Measurements from ENCODE around the gene PLAC8. TPM values are rescaled to one million over a fixed set of nuclear protein-coding genes. Genes with fewer than 3 reads are reported as not detected.

The PLAC8 gene
- total RNA-seq (2022; extraction: Qiagen RNA extraction) = 0.46 to 1.2 TPM (median 1.1 TPM) in 5 replicates

DNA sequence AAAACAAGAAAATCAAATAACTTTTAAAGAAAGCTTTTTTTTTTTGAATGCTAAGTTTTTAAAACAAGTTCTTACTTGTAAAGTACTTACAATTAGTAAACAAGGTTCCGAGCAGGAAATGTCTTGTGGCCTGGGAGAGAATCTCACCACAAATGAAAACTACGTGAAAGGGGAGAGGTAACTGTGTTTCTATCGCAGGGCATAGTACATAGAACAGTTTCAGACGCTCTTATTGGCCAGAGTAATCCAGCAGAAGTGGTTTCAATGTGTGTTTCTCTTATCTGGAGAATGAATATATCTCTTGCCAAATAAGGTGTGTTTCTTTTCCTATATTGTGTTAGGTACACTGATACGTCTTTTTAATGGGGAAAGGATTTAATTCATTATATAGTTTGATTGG lies at the start of gene PLAC8:
TSS of gene PLAC8 (minus strand) at position 154 of the 400 bp plus-strand sequence. CDS start 6,808 bp downstream, outside the sequence.

Other genes starting within 250 kb of the PLAC8 start
- gene SEC31A, start 223.6 kb downstream of the PLAC8 start, total RNA-seq (2022; extraction: Qiagen RNA extraction) = 77.9 to 98.5 TPM (median 85.5 TPM) in 5 replicates
- gene THAP9, start 214.0 kb downstream of the PLAC8 start, total RNA-seq (2022; extraction: Qiagen RNA extraction) = 1.5 to 2.5 TPM (median 1.9 TPM) in 5 replicates
- gene LIN54, start 103.9 kb downstream of the PLAC8 start, total RNA-seq (2022; extraction: Qiagen RNA extraction) = 5.2 to 8.7 TPM (median 6.4 TPM) in 5 replicates
- 23.3 to 35.0 TPM (median 24.9 TPM) in 5 replicates for gene COPS4, start 79.5 kb downstream of the PLAC8 start, total RNA-seq (2022; extraction: Qiagen RNA extraction)
- gene COQ2, start 170.1 kb upstream of the PLAC8 start, total RNA-seq (2022; extraction: Qiagen RNA extraction) = 17.1 to 21.7 TPM (median 19.5 TPM) in 5 replicates
- 1.2 to 1.7 TPM (median 1.4 TPM) in 5 replicates for gene HPSE, start 220.1 kb upstream of the PLAC8 start, total RNA-seq (2022; extraction: Qiagen RNA extraction)

Data from A549 treated with Hydrocortisone at 1 μM for 4 hours (cell line).